Measurements from ENCODE around the gene CBL.

CBL gene

DNA sequence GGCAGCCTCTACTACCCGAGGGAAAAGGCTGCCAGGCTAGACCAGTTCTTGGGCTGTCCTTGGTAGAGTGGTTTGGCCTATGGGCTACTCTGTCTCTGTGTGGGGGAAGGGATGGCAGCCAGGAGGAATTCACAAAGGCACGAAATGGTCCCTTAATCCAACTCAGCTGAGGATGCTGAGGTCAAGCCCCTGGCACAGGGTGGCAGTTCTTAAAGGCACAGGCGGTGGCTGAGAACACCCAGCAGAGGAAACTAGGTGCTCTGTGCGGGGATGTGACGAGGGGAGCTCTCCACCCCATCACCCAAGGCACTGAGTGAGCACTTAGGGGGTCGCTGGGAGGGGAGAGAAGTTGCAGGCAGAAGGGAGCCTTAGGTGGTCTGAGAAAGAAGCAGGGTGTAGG is 140.5 kb downstream of the CBL start, which contains the start of gene MFRP:
TSS of gene MFRP (minus strand) at position 101 of the 400 bp plus-strand sequence. CDS start 192 bp downstream, outside the sequence.
- H3K36me3 Mint-ChIP-seq (ENCODE audit: low read depth), result no peaks in the 10 kb centered on the region
- no peak within 1 kb of the TSS for H3K4me3 Mint-ChIP-seq

DNA sequence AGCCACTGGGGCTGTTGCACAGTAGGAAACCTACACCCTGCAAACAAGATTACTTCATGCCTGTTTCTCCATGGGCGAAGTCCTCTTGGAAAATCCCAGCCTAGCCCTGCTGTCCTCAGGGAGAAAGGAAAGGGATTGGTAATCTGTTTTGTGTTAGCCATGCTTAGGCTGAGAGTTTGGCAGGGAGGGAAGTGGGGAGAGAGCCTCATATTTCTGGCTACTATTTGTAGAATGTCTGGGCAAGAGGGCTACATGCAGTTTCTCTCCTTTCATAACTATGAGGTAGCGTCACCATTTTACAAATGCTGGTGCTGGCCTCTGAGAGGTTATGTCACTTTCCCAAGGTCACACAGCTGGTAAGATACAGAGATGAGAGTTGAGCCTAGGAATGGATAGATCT is 141.1 kb downstream of the CBL start:
- H3K4me1 Mint-ChIP-seq, result peaks cover 19% of the 10 kb centered on the region
- H3K27me3 Mint-ChIP-seq (ENCODE audit: low read depth), result peaks cover 63% of the 10 kb centered on the region
- H3K27ac Mint-ChIP-seq, result peak overlapping the region in 2 of 3 experiments; percentile 17 to 59
- no peaks in the 10 kb centered on the region for H3K36me3 Mint-ChIP-seq (ENCODE audit: low read depth)
- H3K4me3 Mint-ChIP-seq, result no peak overlapping the region
- H3K9me3 Mint-ChIP-seq, result no peaks in the 10 kb centered on the region
- no peak for TF ChIP-seq CTCF (IDR thresholded peaks at IDR 0.05; ENCODE audit: unreplicated experiment in 3 of 3)

More for the DNA sequence above, 140.5 kb downstream of the CBL start, which contains the start of gene MFRP:
- no peaks in the 10 kb centered on the region for H3K9me3 Mint-ChIP-seq
- TF ChIP-seq CTCF (IDR thresholded peaks at IDR 0.05; ENCODE audit: unreplicated experiment in 3 of 3), result no peak
- H3K27me3 Mint-ChIP-seq (ENCODE audit: low read depth), result peaks cover 66% of the 10 kb centered on the region
- H3K4me1 Mint-ChIP-seq, result peaks cover 19% of the 10 kb centered on the region
- peak within 1 kb of the TSS in 2 of 3 experiments; percentile 17 to 59 for H3K27ac Mint-ChIP-seq

- no peak for TF ChIP-seq CTCF (IDR thresholded peaks at IDR 0.05; ENCODE audit: unreplicated experiment in 3 of 3)
- Mint-ChIP-seq H3K27me3 (ENCODE audit: low read depth) (peaks cover 60% of the 10 kb centered on the region), H3K4me3 (no peak overlapping the region), H3K36me3 (ENCODE audit: low read depth) (no peaks in the 10 kb centered on the region), H3K27ac (peak overlapping the region in 2 of 3 experiments; percentile 17 to 48), H3K4me1 (peaks cover 25% of the 10 kb centered on the region), H3K9me3 (no peaks in the 10 kb centered on the region)
Measured at GRCh38 chr11:119347940-119348605, 141.9 kb downstream of the CBL start.

DNA sequence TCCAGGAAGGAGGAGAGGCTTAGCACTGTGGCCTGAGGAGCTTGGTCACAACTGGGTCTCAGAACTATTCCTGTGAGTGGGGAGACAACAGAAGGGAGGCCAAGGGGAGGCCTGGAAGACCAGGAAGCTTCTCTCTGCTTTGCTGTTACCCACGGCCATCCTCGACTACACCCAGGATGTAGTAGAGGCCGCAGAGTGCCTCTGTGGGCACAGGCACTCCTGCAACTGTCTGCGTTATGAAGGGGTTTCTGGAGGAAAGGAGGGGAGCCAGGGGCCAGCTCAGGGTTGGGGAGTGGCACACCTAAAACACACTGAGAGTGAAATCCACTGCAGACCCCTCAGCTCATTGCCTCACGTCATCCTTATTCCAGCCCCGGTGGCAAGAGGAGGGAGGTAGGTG is 144.2 kb downstream of the CBL start:
- Mint-ChIP-seq H3K36me3 (ENCODE audit: low read depth) (no peaks in the 10 kb centered on the region), H3K4me1 (peaks cover 29% of the 10 kb centered on the region), H3K4me3 (no peak overlapping the region), H3K9me3 (no peaks in the 10 kb centered on the region), H3K27ac (no peak overlapping the region), H3K27me3 (ENCODE audit: low read depth) (peaks cover 41% of the 10 kb centered on the region)
- TF ChIP-seq CTCF (IDR thresholded peaks at IDR 0.05; ENCODE audit: unreplicated experiment in 3 of 3), result no peak

DNA sequence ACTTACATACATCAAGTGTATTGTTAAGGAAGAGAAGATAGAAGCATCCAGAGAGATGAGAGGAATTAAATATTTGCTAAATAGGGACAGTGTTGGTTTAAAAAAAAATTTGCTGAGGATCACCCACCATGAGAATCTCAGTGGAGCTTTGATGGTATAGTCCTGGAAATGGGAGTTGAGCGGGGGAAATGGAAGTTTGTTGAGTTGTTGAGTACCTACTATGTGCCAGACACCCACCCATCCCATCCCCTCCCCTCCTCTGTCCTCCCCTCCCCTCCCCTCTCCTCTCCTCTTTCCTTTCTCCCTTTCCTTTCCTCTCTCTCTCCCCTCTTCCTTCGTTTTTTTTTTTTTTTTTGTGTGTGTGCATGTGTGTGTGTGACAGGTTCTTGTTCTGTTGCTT is 145.1 kb downstream of the CBL start:
- no peak overlapping the region for H3K4me3 Mint-ChIP-seq
- peaks cover 32% of the 10 kb centered on the region for H3K4me1 Mint-ChIP-seq
- peaks cover 3% of the 10 kb centered on the region for H3K36me3 Mint-ChIP-seq (ENCODE audit: low read depth)
- peaks cover 41% of the 10 kb centered on the region for H3K27me3 Mint-ChIP-seq (ENCODE audit: low read depth)
- no peaks in the 10 kb centered on the region for H3K9me3 Mint-ChIP-seq
- H3K27ac Mint-ChIP-seq, result peak overlapping the region in 2 of 3 experiments; percentile 59 to 84
- no peak for TF ChIP-seq CTCF (IDR thresholded peaks at IDR 0.05; ENCODE audit: unreplicated experiment in 3 of 3)

DNA sequence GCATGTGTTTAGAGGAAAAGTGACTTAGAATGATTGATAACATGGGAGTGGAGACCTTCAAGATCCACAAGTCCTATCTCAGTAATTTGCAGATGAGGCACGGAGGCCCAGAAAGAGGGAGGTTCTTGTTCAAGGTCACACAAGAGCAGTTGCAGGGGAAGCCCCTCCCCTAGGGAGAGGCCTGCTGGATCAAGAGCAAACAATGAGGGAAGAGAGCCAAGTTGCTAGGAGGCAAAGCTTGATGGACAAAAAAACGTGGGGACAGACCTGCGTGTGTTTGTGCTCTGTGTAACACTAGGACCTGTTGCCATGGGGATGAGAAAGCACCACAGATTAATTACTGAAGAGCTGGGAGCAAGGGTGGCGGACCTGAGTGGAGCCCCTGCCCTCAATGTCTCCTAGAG is 146.7 kb downstream of the CBL start:
- Mint-ChIP-seq H3K27ac (peak overlapping the region; percentile 53 to 83 (median 65)), H3K36me3 (ENCODE audit: low read depth) (peaks cover 16% of the 10 kb centered on the region), H3K9me3 (no peaks in the 10 kb centered on the region), H3K4me3 (peak overlapping the region in 2 of 3 experiments; percentile 30 to 45), H3K4me1 (peaks cover 38% of the 10 kb centered on the region), H3K27me3 (ENCODE audit: low read depth) (peaks cover 41% of the 10 kb centered on the region)
- no peak for TF ChIP-seq CTCF (IDR thresholded peaks at IDR 0.05; ENCODE audit: unreplicated experiment in 3 of 3)
